GM19238 (cell line): Measurements from ENCODE around the gene ME2.
"Not testable (repeated sequence)": the region's sequence is repeated elsewhere in the genome, so short reads cannot be mapped to it uniquely, and the experiment has no call there.

ENCODE experiments used
- DNase-seq: peaks from one replicate; pipeline ENCODE4 v3.0.0; 2011; ENCODE audit warnings: low spot score; ENCODE audit not compliant: insufficient read length

ME2 gene

DNA sequence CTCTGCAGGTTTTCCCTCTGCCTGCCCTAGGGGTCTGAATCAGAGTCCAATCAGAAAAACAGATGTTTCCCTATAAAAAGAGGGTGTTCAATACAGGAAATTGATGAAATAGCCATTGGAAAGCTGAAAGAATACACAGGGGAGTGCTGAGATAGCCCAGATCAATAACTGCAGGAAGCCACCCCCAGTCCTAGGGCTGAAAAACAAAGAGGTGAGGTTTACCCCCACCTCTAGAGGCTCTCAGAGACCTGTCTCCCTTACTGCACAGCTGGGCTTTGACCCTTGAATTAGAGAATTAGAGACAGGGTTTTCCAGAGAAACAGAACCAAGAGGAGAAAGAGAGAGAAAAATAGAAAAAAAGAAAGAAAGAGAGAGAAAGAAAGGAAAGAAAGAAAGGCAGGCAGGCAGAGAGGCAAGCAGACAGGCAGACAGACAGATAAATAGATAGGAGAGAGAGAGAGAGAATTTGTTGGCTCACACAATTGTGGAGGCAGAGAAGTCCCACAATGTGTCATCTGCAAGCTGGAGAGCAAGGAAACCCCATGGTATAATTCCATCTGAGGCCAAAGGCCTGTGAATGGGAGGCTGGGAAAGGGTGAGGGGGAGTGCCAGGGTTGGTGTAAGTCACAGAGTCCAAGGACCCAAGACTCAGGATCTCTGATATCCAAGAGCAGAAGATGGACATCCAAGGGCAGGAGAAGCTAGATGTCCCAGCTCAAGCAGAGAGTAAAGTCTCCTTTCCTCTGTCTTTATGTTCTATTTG lies 18.9 kb upstream of the ME2 start:
- no peak for DNase-seq

GRCh38 chr18:50861617-50862016 lies 17.3 kb upstream of the ME2 start:
- DNase-seq = no peak

DNA sequence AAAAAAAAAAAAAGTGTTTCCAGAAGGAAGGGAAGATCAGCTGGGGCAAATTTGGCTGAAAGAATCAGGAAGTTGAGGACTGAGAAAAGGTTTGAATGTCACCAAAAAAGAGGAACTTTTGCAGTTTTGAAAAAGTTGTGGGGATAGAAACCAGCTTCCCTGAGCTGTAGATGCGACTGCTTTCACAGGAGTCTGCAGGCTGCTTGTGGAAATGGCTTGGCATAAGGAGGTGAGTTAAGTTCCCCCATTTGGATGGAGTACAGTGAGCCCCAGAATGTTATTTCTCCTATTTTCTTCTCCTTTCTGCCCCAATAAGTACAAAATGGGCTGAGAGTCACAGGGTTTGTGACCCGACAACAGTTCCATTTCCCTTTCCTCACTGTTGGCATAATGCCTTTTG lies 16.5 kb upstream of the ME2 start:
- no peak for DNase-seq

DNA sequence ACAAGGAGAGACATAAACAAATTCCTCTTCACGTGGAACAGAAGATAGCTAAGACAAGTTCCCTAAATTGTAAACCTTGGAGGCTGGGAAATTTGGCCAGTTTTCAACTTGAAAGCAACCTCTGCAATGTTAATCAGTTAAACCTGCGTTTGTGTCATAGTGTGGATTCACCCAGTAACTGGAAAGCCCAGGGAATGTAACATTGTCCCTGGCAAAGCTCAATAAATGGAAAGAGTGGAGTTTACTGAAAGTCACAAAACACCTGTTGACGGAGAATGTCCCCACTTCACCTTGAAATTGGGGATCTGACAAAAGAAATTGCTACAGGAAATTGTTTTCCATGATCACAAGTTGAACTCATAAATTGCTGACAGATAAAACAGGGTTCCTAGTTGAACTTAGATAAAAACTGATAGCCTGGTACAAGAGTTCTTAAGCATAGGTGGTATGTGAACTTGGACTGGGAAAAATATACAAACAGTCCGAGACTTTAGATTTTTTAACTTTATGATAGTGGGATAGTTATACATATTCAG lies 15.0 kb upstream of the ME2 start:
- no peak for DNase-seq

DNA sequence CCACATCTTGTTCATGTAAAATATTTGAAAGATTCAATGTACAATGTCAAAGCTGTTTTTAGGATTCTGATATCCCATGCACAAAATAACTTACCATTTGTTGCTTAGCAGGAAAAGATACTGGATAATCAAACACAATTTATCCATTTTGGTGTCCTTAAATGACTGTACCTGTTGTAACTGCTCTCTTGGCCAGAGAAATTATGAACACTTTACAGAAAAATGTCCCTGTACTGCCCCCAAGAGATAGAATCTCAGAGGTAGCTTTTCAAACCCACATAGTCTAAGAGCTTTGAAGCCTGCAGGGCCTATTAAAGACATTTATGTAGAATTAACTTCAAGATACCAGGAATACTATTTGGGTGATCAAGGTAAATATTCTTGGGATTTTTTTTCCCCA lies 12.2 kb upstream of the ME2 start:
- DNase-seq = no peak

GRCh38 chr18:50869150-50869549 lies 9.8 kb upstream of the ME2 start:
- DNase-seq = no peak

DNA sequence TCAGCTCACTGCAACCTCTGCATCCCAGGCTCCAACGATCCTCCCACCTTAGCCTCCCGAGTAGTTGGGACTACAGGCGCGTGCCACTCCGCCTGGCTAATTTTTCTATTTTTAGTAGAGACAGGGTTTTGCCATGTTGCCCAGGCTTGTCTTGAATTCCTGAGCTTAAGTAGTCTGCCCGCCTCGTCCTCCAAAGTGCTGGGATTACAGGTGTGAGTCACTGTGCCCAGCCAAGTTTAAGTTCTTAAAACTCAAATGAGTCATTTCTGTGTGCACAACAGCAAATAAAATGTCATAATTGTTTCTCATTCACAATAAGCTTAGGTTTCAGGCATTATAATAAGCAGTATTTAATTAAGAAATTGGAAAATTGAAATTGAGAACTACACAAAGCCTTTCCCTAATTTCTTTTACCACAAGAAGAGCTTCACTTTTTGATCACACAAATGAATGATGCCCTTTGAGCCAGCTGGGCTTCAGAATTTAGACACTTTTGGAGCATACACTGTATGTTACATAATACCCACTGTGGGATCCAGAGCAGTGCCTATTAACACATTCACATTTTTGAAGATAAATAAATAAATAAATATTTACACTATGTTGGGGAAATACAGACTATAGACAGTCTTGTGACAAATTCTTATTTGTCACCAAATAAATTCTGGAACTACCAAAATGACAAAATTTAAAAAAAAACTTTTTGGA lies 8.6 kb upstream of the ME2 start:
- DNase-seq = no peak

DNA sequence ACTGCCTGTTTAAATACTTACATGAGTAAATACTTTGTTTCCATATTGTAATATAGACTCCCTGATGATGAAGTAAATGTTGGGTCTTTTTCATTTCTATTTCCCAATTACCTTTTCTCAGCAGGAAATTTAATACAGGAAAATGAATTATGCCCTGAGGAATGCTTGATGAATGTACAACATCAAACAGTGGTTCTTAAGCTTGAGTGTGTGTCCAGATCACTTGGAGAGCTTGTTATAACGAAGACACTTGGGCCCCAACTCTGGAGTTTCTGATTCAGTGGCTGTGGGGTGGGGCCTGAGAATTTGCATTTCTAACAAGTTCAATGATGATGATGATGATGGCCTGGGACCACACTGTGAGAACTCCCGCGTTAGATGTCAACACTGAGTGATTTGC lies 7.1 kb upstream of the ME2 start:
- DNase-seq = no peak

DNA sequence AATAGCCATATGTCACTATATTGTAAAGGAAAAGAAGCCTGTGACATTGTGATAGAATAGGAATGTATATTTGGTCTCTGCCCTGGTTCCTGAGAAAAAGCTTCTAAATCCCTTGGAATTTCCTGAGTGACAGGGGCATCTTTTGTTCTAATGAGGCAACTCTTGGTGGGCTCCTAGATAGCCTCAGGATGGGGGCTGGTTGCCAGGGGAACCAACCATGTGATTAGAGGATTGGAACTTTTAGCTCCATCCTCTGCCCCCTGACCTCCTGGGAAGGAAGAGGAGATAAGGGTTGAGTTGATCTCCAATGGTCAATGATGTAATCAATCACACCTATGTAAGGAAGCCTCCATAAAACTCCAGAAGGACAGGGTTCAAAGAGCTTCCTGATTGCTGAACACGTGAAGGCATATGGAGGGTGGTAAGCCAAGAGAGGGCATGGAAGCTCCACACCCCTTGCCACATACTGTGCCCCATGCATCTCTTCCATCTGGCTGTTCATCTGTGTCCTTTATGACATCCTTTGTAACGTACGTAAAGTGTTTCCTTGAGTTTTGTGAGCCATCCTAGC lies 2.9 kb upstream of the ME2 start:
- DNase-seq = no peak

DNA sequence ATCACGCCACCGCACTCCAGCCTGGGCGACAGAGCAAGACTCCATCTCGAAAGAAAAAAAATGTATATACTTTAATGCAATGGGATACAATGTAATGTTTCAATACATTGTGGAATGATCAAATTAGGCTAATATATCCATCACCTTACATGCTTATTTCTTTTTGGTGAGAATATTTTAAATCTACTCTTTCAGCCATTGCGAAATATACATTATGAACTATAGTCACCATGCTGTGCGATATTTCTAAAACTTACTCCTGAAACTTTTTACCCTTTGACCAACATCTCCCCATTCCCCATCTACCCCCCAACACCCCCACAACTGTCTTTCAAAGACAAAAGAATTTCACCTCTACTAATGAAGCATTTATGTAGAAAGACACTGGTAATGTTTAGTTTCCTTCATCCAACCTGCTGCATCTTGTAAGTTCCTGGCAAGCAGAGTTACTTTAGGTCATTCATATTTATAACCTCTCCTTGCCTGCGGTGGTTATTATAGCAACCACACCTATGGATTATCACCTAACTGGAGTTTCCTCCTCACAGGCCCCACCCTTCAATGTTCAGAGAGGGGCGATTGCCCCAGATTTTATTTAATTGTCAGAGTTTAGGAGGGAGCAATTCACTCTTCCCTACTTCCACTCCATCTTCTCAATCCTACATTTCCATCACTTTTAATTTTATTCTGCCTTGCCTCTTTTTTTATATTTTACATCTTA lies 1.2 kb upstream of the ME2 start:
- no peak for DNase-seq

GRCh38 chr18:50879302-50880118 lies 592 bp downstream of the ME2 start:
- peak; percentile 44 for DNase-seq

- no peak for DNase-seq
These were observed 1.2 kb downstream of the ME2 start for GRCh38 chr18:50880119-50880465.

GRCh38 chr18:50880944-50881343 lies 2.0 kb downstream of the ME2 start:
- DNase-seq = not testable (repeated sequence)

DNA sequence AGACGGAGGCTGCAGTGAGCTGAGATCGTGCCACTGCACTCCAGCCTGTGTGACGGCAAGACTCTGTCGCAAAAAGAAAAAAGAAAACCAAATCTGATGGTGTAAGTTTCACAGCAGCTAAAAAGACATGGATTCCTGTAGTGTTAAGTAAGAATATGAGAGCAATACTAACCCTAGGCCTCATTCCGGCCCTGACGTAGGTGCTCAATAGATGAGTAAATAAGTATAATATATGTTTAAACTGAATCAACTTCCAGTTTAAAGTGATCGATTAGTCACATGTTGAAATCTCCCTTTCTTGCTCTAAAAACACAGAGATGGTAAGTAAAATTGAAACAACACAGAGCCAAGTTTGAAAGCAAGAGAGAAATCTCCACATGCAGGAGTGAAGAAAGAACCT lies 8.0 kb downstream of the ME2 start:
- no peak for DNase-seq

DNA sequence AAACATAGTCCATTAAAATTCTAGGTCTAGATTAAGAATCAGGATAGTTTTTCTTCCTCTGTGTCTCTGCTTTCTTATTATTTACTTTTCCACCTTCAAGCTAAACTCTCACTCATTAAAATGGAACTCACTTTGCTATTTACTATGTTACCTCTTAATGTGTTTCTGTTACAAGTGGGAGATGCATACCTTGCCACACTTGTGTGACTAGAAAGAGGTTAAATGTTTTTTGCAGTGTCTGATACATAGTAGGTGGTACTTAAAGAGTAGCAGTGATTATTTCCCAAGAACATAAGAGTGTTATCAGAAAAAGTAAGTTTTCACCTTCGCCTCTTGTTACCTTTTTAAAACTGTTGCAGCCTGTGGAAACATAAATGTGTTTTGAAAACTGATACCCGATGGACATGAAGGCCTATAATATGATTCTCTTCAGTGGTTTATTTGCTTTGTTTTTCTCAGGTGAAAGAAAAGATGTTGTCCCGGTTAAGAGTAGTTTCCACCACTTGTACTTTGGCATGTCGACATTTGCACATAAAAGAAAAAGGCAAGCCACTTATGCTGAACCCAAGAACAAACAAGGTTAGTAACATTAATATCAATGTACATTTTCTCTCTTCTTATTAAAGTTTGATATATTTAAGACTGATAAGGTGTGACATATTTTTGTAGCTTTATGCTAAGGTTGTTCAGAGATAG lies 16.6 kb downstream of the ME2 start:
- no peak for DNase-seq

DNA sequence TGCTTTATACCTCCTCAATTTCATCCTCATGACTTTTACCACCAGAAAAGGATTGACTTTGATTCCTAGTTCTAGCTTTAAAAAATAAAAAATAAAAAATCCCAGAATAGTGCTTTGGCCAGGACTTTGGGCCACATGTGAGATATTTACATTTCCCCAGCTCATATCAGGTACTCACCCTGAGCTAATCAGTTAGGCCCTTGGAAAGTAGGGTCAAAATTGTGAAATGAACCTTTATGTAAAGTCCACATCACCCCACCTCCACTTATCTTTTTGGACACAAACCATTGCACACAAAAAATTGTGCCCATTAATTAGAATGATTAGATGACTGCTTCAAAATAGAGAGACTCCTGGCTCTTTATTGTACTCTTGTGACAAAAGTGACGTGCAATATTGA lies 17.2 kb downstream of the ME2 start:
- DNase-seq = no peak

DNA sequence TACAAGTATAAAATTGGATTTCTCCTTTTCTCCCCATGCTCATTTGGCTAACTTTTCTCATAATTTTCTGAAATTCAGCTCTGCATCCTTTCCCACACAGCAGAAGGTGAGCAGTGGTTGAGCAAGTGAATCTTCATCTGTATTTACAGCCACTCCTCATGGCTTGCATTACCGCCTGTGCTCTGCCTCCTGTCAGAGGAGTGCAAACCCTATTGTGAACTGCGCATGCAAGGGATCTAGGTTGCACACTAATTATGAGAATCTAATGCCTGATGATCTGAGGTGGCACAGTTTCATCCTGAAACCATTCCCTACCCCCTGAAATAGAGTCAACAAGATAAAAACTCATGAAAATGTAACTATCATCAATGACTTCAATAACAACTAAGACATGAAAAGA lies 20.0 kb downstream of the ME2 start:
- DNase-seq = no peak

DNA sequence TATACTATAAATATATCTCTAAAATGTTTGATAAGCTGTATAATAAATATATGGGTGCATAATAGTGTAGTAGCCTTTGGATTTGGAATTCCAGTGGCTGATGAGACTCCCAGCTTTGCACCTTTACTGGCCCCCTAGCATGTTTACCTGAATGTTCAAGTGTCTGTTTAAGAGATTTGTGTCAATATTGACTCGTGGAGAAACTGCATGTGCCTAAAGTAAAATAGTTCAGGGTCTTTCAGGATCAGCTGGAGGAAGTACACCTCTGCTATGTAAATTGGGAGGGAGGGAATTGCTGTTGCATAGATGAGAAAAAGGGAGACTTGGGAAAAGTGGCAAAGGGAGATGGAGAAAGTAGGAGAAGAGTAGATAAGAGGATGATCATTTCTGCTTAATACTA lies 23.9 kb downstream of the ME2 start:
- no peak for DNase-seq

- DNase-seq = no peak
These were observed 27.9 kb downstream of the ME2 start for GRCh38 chr18:50906843-50907242.

DNA sequence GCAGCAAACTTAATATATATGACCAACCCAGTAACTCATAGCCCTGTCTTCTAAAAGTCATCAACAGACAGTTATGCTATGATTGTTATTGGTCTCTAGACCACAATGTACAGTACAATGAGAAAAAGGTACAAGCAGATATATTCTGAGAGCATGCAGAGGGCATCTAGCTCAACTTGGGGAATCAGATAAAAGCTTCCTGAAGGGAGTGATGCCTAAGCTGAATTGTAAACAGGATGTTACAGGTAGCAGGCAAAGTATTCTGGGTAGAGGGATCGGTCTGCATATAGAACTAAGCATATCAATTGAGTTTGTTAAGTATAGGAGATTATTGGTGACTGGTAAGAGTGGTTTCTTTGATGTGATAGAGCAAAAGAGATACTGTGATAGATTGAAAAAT lies 30.3 kb downstream of the ME2 start:
- no peak for DNase-seq

DNA sequence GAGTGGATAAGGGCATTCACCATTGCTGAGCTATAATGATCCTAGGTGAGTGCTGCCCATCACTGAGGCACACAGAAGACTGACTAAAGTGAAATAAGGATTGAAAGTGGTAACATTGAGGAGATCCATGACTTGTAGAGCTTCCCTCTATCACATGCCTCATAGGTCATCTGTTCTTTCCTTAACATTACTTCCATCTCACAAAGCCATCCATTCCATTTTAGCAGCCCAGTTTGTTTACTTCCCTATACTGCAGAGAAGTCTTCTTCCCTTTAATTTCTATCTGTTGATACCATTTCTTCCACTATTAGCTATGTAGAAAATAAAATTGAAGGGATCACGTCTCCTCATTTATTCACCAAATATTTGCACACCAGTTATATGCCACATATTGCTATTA lies 32.1 kb downstream of the ME2 start:
- DNase-seq = no peak
